Endodermal cell (in vitro differentiated cells): ENCODE data around the gene TM9SF2. TPM values are rescaled to one million over a fixed set of nuclear protein-coding genes. Genes with fewer than 3 reads are reported as not detected.

Experiments
- DNase-seq: peaks from one replicate; pipeline ENCODE4 v3.0.0-alpha.2; 2017
- H3K27ac ChIP-seq: 2 replicates; pipeline ENCODE4 v1.5.1; 2013; ENCODE audit warnings: mild to moderate bottlenecking, low read depth, low read length, moderate library complexity
- H3K27me3 ChIP-seq: 2 replicates; pipeline ENCODE4 v1.6.1; 2013; ENCODE audit warnings: mild to moderate bottlenecking, low read length, moderate library complexity; ENCODE audit not compliant: insufficient read depth, control insufficient read depth, poor library complexity, severe bottlenecking
- H3K36me3 ChIP-seq: 2 replicates; pipeline ENCODE4 v1.7.0; 2013; ENCODE audit warnings: mild to moderate bottlenecking, low read length, moderate library complexity; ENCODE audit not compliant: control insufficient read depth, insufficient read depth
- H3K4me1 ChIP-seq: one replicate; pipeline ENCODE4 v1.7.0; 2013; ENCODE audit warnings: low read length; ENCODE audit not compliant: control insufficient read depth, insufficient read depth
- H3K4me3 ChIP-seq: 2 replicates; pipeline ENCODE4 v1.5.1; 2013; ENCODE audit warnings: mild to moderate bottlenecking, low read length, moderate library complexity
- H3K9ac ChIP-seq: 2 replicates; pipeline ENCODE4 v1.6.1; 2013; ENCODE audit warnings: mild to moderate bottlenecking, low read length, moderate library complexity; ENCODE audit not compliant: poor library complexity, severe bottlenecking; ENCODE audit errors: extremely low read depth
- H3K9me3 ChIP-seq: 2 replicates; pipeline ENCODE4 v1.6.1; 2013; ENCODE audit warnings: mild to moderate bottlenecking, low read length, moderate library complexity; ENCODE audit not compliant: control insufficient read depth
- H3K27ac Mint-ChIP-seq: 2 replicates; pipeline ENCODE4 v1.8.0; 2020; ENCODE audit warnings: mixed read lengths
- H3K27me3 Mint-ChIP-seq: 2 replicates; pipeline ENCODE4 v1.8.0; 2021; ENCODE audit warnings: mild to moderate bottlenecking, mixed read lengths; ENCODE audit not compliant: insufficient read depth
- H3K36me3 Mint-ChIP-seq: 2 replicates; pipeline ENCODE4 v1.8.0; 2020; ENCODE audit warnings: low read depth, mixed read lengths
- H3K4me1 Mint-ChIP-seq: 2 replicates; pipeline ENCODE4 v1.8.0; 2020; ENCODE audit warnings: mixed read lengths
- H3K4me3 Mint-ChIP-seq: 2 replicates; pipeline ENCODE4 v1.8.0; 2020; ENCODE audit warnings: mild to moderate bottlenecking, moderate library complexity, mixed read lengths
- H3K9me3 Mint-ChIP-seq: 2 replicates; pipeline ENCODE4 v1.8.0; 2020; ENCODE audit warnings: mild to moderate bottlenecking, mixed read lengths
- CTCF ChIP-seq: fragments of 200-600 bp; sonication (generic); conservative IDR thresholded peaks from 2 replicates; pipeline ENCODE4 v1.5.0; 2021; ENCODE audit warnings: antibody characterized with exemption, mild to moderate bottlenecking
- WGBS, 2 experiments: methylation state at CpG; one replicate each; pipeline versions ENCODE4 v1.1.5 to v1.1.7; 2013; ENCODE audit warnings: missing lambda C conversion rate in 2 of 2, mixed read lengths in 1 of 2; ENCODE audit not compliant: insufficient coverage in 1 of 2, insufficient read length in 1 of 2; 5-methylcytosine and 5-hydroxymethylcytosine counted together
- total RNA-seq, 2 donors: library from RNA; stranded (reverse); fragmentation: NEBNext Ultra II Directional in 1 of 2; extraction: Animal tissue kit (Norgen Biotek cat#: 25700) in 1 of 2; gene quantifications; 2 replicates in 1 of 2; 3 replicates in 1 of 2; pipeline ENCODE4 v1.2.1, GENCODE V29; 2021

The TM9SF2 gene
- total RNA-seq, 2 donors from 2014 or later, result 88.4 to 99.3 TPM

GRCh38 chr13:99536023-99536422 lies 34.8 kb downstream of the TM9SF2 start:
- no peak overlapping the region for H3K9ac ChIP-seq
- Mint-ChIP-seq H3K9me3 (no peaks in the 10 kb centered on the region), H3K4me1 (no peaks in the 10 kb centered on the region), H3K27me3 (no peaks in the 10 kb centered on the region), H3K36me3 (peaks cover 41% of the 10 kb centered on the region), H3K27ac (no peak overlapping the region), H3K4me3 (no peak overlapping the region)
- H3K9me3 ChIP-seq, result no peaks in the 10 kb centered on the region
- H3K4me3 ChIP-seq, result no peak overlapping the region
- no peak for DNase-seq
- H3K27ac ChIP-seq, result no peak overlapping the region
- no peaks in the 10 kb centered on the region for H3K27me3 ChIP-seq
- WGBS, 2 experiments, result 96% methylated on average over 2 of the region's 2 CpGs; no CpG with 5 or more reads in 1 of the 2 experiments
- no peaks in the 10 kb centered on the region for H3K4me1 ChIP-seq
- no peak for TF ChIP-seq CTCF
- H3K36me3 ChIP-seq, result peaks cover 68% of the 10 kb centered on the region

- DNase-seq, result no peak
- Histone ChIP-seq H3K27me3 (no peaks in the 10 kb centered on the region), H3K27ac (no peak overlapping the region), H3K4me1 (no peaks in the 10 kb centered on the region), H3K9ac (no peak overlapping the region), H3K9me3 (no peaks in the 10 kb centered on the region), H3K4me3 (no peak overlapping the region), H3K36me3 (peaks cover 82% of the 10 kb centered on the region)
- Mint-ChIP-seq H3K9me3 (no peaks in the 10 kb centered on the region), H3K27ac (no peak overlapping the region), H3K36me3 (peaks cover 54% of the 10 kb centered on the region), H3K27me3 (no peaks in the 10 kb centered on the region), H3K4me1 (no peaks in the 10 kb centered on the region), H3K4me3 (no peak overlapping the region)
- no peak for TF ChIP-seq CTCF
- WGBS, 2 experiments, result 83 to 88% methylated on average over 1 of the region's 1 CpG
Observed at GRCh38 chr13:99540530-99540929, 39.3 kb downstream of the TM9SF2 start.

- Histone ChIP-seq H3K36me3 (peaks cover 89% of the 10 kb centered on the region), H3K4me1 (no peaks in the 10 kb centered on the region), H3K9me3 (no peaks in the 10 kb centered on the region), H3K27me3 (no peaks in the 10 kb centered on the region), H3K4me3 (no peak overlapping the region), H3K9ac (no peak overlapping the region), H3K27ac (no peak overlapping the region)
- Mint-ChIP-seq H3K9me3 (no peaks in the 10 kb centered on the region), H3K36me3 (peaks cover 68% of the 10 kb centered on the region), H3K4me3 (no peak overlapping the region), H3K4me1 (no peaks in the 10 kb centered on the region), H3K27ac (no peak overlapping the region), H3K27me3 (no peaks in the 10 kb centered on the region)
- WGBS, 2 experiments, result 93 to 94% methylated on average over 6 to 8 of the region's 8 CpGs
- no peak for TF ChIP-seq CTCF
- DNase-seq, result no peak
Observed at GRCh38 chr13:99542788-99543406, 41.6 kb downstream of the TM9SF2 start.
